Ovary (tissue), 9 donors: ENCODE data around the gene GPC3. TPM values are rescaled to one million over a fixed set of nuclear protein-coding genes. Genes with fewer than 3 reads are reported as not detected.

ENCODE experiments used
- DNase-seq, 5 donors: peaks; one replicate each; pipeline ENCODE4 v3.0.0-alpha.2; 2019 to 2020
- H3K27ac ChIP-seq, 2 donors: fragments of 200-600 bp; one replicate each; pipeline versions ENCODE4 v1.5.1 to v1.8.0; 2019 to 2022
- H3K27me3 ChIP-seq: fragments of 200-600 bp; one replicate; pipeline ENCODE4 v1.8.0; 2022
- H3K36me3 ChIP-seq: fragments of 200-600 bp; sonication (generic); one replicate; pipeline ENCODE4 v1.5.1; 2019
- H3K4me1 ChIP-seq: one replicate; pipeline ENCODE4 v1.8.1; 2013; ENCODE audit warnings: mild to moderate bottlenecking, moderate library complexity; ENCODE audit not compliant: insufficient read depth
- H3K4me3 ChIP-seq: fragments of 200-600 bp; sonication (generic); one replicate; pipeline ENCODE4 v1.5.1; 2017
- H3K9me3 ChIP-seq, 2 donors: fragments of 200-600 bp in 1 of 2; sonication (generic) in 1 of 2; one replicate each; pipeline versions ENCODE4 v1.5.1 to v1.8.1; 2013 to 2019; ENCODE audit warnings: mild to moderate bottlenecking in 1 of 2, moderate library complexity in 1 of 2
- CTCF ChIP-seq, 3 donors: fragments of 450-650 bp in 2 of 3; fragments of 200-600 bp in 1 of 3; IDR thresholded peaks; one replicate each; pipeline versions ENCODE4 v1.5.1 to v1.8.0; 2016 to 2022; ENCODE audit warnings: antibody characterized with exemption in 3 of 3, mild to moderate bottlenecking in 1 of 3
- EP300 ChIP-seq: sonication (generic); formaldehyde crosslinking; IDR thresholded peaks from one replicate; pipeline ENCODE4 v1.6.1; 2017; ENCODE audit warnings: antibody characterized with exemption
- POLR2A ChIP-seq: fragments of 450-650 bp; IDR thresholded peaks from one replicate; pipeline ENCODE4 v1.6.1; 2017; ENCODE audit warnings: antibody characterized with exemption, mild to moderate bottlenecking, moderate library complexity
- WGBS, 3 donors: extraction: QIAGEN DNeasy Blood & Tissue Kit in 1 of 3; methylation state at CpG; one replicate each; pipeline versions ENCODE4 v1.1.5 to v1.1.7; 2013 to 2017; 5-methylcytosine and 5-hydroxymethylcytosine counted together
- intact Hi-C, 4 donors: fragments of 100-400 bp; cut with DNase I; formaldehyde crosslinking; loops; one replicate each; pipeline versions ENCODE4 v1.11.0 to v1.15.1; 2022 to 2023
- polyA plus RNA-seq, 2 donors: library from polyadenylated mRNA; stranded (reverse); fragments of 200-250 nt in 1 of 2; fragments of 350-450 nt in 1 of 2; fragmentation: Illumina TruSeq in 1 of 2; extraction: RNeasy Lipid Tissue Mini Kit (QIAGEN cat#74804) in 1 of 2; gene quantifications; one replicate each; pipeline ENCODE4 v1.2.3, GENCODE V29; 2013 to 2014
- small RNA-seq: library from RNA; depleted of rRNA; stranded (forward); fragments of <200 nt; gene quantifications from one replicate; pipeline ENCODE3, GENCODE V24; 2016
- total RNA-seq, 7 donors: library from RNA; depleted of rRNA in 2 of 7; stranded (reverse); fragments of >200 nt in 2 of 7; fragmentation: NEBNext Ultra II Directional in 3 of 7; extraction: Animal tissue kit (Norgen Biotek cat#: 25700) in 3 of 7; gene quantifications; one replicate each; pipeline versions ENCODE4 v1.1.0 to v1.2.4, GENCODE V29; 2016 to 2023
- donor health status: DM: no; HTN: no; CAD: no; lungs with moderate emphysema.
- donor health status: DM: no; HTN: no; CAD: no.
- donor health status: Bipolar disorder and iron deficiency.
- donor health status: DM: yes; HTN: yes; CAD: no.
- donor health status: DM: no; HTN: no; CAD: no.
- donor health status: DM: yes; HTN: yes; CAD: no.

GPC3 gene
- total and polyA plus RNA-seq, 9 donors: 4.5 to 91.8 (median 12.1) TPM

GRCh38 chrX:133495464-133496391, 489.7 kb downstream of the GPC3 start:
- no peaks in the 10 kb centered on the region for H3K9me3 ChIP-seq
- peak overlapping the region in 1 of 2 donors; percentile 5 for H3K27ac ChIP-seq
- H3K36me3 ChIP-seq: no peaks in the 10 kb centered on the region
- intact Hi-C loops: no loop called here
- peak; percentile 51 to 78 (median 59) for DNase-seq
- TF ChIP-seq POLR2A (no peak), CTCF (IDR thresholded peaks at IDR 0.05) (no peak), EP300 (no peak)
- 31 to 34% (median 33%) methylated on average over 16 of the region's 16 CpGs for WGBS, 3 donors
- no peaks in the 10 kb centered on the region for H3K27me3 ChIP-seq
- H3K4me1 ChIP-seq: no peaks in the 10 kb centered on the region
- no peak overlapping the region for H3K4me3 ChIP-seq

- intact Hi-C loops: no loop called here
- 78 to 92% (median 81%) methylated on average over 4 of the region's 4 CpGs for WGBS, 3 donors
These were observed 492.0 kb downstream of the GPC3 start for GRCh38 chrX:133493366-133493765.

DNA sequence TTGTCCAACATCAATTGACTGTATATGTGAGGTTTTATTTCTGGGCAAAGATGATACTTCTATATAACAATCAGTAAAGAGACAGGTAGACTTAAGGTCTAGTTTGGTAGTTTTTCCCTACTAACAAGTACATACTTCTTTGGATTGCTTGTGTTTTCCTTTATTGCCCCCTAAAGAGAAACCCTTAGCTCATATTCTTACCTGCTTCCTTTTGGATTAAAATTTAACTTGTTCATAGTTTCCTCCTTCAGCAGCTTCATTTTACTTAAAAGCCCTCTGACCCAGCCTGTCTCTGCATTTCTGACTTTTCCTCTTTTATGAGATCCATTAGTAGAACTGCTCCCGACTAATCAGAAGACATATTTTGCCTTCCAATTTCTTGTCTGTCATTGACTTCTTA, 494.4 kb downstream of the GPC3 start:
- intact Hi-C loops: no loop called here
- 79 to 84% (median 83%) methylated on average over 1 of the region's 1 CpG for WGBS, 3 donors
- TF ChIP-seq EP300 (no peak), CTCF (IDR thresholded peaks at IDR 0.05) (no peak), POLR2A (no peak)
- Histone ChIP-seq H3K4me1 (no peaks in the 10 kb centered on the region), H3K27ac (no peak overlapping the region), H3K4me3 (no peak overlapping the region), H3K36me3 (no peaks in the 10 kb centered on the region), H3K27me3 (no peaks in the 10 kb centered on the region), H3K9me3 (no peaks in the 10 kb centered on the region)
- DNase-seq: no peak

More at GRCh38 chrX:133493366-133493765, 492.0 kb downstream of the GPC3 start:
- no peak for DNase-seq
- Histone ChIP-seq H3K36me3 (no peaks in the 10 kb centered on the region), H3K27ac (no peak overlapping the region), H3K4me1 (no peaks in the 10 kb centered on the region), H3K27me3 (no peaks in the 10 kb centered on the region), H3K9me3 (no peaks in the 10 kb centered on the region), H3K4me3 (no peak overlapping the region)
- no peak for TF ChIP-seq CTCF (IDR thresholded peaks at IDR 0.05)
- TF ChIP-seq POLR2A: no peak
- no peak for TF ChIP-seq EP300

Small RNA genes lying within 50 kb of the gene (small RNA-seq; reads per million reads assigned to genes)
- gene RNU6-203P: not detected
